Amniotic stem cell (primary cell): Measurements from ENCODE around the gene USH2A.
"Not testable (repeated sequence)": the region's sequence is repeated elsewhere in the genome, so short reads cannot be mapped to it uniquely, and the experiment has no call there.

Experiments used
- DNase-seq: peaks from one replicate; lab custom pipeline; 2025; lab: John Stamatoyannopoulos, UW

The USH2A gene

DNA sequence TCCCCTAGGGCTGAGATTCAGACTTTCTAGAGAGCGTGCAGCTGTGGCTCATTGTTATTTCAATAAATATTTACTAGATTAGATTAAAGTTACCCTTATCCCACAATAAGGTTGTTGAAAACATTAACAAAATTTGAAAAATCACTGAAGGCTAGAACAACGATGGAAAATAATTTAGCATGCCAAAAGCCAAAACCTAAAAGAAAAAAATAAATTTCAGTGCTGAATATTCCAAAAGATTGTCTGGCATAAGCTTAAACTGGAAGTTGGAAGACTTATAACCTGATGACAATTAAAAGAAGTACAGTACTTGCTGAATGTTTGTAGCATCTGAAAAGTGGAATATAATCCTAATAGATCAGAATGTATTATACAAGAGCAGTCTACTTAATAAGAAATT, 221.3 kb downstream of the USH2A start:
- no peak for DNase-seq

DNA sequence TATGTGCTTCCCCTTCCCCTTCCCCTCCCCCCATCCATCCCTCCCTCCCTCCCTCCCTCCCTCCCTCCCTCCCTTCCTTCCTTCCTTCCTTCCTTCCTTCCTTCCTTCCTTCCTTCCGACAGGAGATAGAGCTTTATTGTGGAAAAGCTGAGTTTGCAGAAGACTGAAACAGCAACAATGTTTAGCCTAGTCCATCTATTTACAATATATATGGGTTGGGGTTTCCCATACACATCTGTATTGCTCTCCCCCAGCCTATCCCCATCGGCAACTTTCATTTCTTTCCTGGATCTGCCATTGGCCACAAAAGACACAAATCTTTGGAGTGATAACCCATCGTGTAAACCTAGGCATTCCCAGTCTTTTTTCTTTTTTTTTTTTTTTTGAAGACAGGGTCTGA, 222.3 kb downstream of the USH2A start:
- no peak for DNase-seq

DNA sequence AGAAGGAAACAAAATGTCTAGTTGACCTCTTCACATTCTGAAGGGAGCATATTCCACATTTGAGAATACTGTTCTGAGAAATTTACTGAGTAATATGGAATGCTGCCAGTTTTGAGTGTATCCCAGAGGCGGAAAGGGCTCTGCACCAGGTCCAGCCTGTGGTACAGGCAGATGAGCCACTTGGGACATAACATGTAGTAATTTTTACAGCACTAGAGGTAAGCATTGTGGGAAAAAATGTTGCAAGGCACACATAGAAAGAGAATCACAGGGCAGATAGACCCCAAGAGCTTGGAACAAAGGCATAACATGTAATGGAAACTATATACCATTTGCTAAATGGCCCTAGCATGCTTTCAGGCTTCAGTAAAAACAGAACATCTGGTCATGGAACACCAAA, 228.5 kb downstream of the USH2A start:
- DNase-seq, result no peak

DNA sequence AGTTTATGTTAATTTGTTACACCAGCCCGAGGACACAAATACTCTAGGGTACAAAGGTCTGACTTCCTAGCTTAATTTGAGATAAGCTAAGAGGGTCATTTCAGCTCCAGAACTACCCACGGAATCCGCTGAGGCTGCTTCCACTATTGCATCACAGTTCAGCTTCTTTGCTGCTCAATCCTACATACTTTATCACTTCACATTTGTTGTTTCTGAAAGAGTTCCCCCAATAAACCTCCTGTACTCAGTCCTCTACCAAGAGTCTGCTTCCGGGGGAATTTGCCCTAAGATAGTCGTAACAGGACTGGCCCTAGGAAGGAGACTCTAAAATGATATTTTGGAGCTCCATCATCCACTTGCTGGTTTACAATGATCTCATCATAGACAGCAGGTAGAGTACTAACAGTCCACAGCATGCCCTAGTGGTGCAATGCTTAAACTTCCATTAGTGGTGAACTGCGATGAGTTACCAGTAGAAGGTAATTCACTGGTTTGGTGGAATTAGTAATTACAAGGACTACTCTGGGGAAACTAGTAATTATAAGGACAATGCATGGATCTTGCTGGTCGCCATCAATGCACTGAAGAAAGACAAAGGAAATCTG, 229.3 kb downstream of the USH2A start:
- DNase-seq, result no peak

DNA sequence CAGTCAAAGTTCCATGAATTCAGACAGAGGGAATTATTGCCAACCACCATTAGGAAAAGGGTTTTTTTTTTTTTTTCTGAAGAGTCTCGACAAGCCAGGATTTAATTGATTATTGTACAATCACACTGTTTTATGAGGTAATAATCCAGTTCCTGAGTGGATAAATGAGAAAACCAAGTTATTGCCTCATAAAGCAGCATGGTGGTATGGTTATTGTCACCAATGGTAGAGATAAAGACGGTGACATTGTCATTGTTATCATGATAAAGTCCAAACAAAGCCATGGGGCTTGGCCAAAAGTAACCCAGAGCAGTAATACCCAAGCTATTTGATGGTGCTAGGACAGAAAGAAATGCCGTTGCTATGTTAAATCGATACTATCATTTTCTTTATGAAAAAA, 232.8 kb downstream of the USH2A start:
- DNase-seq, result no peak

DNA sequence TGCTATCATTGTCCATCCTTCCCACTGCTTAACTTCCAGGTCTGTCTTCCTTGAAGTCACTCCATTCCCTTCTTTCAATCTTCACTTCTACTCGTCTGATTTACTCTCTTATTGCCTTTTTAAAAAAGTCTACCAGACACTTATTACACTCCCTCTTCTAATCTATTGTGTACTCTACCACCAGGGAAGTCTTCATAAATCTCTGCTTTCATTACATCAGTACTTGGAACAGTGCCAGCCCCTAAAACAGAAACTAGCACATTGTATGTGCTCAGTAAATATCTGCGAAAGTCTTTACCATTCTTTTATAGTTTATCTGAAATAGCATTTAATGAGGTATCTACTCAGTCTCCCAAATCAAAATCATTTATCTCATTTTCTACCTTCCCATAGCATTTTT, 236.4 kb downstream of the USH2A start:
- DNase-seq, result no peak

DNA sequence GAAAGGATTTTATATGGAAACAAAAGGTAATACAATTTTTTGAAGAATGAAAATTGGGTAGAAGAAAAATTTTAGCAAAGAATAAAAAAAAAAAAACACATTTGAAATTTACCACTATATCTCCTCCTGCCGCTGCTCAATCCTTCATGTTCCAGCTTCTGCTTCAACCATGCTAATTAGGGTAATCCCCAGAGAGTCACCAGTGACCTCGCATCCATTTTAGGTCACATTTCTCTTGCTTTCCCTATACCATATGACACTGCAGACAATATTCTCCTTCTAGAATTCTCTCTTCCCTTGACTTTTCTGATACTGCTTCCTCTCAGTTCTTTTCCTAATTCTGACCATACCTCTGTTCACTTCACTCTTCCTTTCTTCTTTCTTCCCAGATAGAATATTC, 237.1 kb downstream of the USH2A start:
- DNase-seq, result no peak

DNA sequence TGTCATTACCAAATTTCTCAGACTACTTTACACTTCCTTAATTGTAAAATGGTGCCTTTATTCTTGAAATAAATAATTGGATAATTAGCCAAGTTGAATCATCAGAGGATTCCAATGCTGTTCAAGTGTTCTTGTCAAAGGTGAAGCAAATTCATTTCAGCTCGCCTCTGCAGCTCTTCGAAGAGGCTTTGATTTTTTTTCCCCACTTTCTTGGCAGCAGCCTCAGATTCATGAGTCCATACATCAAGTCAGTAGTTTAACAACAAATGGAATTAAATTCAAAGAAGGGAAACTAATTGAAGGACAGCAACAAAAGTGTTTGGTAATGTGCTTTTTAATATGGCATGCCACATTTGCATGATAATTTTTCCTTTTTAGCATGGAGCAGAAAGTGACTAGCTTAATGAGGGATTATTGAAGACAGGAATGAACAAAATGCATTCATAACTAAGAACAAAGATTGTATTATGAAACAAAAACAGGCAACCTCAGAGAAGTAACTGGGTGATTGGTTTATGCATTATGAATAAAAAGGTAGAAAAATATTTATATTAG, 239.0 kb downstream of the USH2A start:
- no peak for DNase-seq

DNA sequence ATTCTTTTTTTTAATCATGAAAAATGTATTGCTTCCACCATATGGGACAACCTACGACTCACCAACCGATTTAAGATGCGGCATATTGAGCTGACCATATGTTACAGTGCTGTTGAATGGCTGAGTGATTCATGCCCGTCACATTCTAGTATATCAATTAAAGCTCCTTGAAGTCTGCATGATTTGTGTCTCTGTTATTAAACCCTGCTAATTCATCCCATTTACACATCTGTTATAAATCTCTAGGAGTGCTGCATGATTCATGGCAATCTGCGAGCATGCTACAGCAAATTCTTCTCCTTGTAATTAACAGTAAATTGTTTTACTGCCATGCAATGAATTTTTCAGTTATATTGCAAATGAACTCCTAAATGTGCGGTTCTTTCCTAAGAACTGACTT, 239.8 kb downstream of the USH2A start:
- DNase-seq, result peak; percentile 33

DNA sequence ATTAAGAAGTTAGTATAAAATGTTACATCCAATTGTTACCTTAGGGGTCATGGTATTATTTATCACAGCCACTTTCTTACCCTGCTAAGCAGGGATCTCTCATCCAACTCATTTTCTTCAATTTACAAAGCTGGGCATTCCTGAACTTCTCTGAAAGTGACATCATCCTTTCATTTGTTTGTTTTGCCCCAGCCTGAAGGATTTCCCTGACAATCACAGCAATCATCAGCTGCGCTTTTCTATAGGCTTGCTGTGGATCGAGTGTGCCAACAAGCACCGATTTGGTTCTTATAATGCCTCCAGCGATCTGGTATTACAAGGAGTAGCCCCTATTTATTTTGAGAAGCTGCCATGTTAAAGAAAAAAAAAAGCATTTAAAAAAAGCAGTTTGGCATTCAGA, 240.2 kb downstream of the USH2A start:
- peak; percentile 37 for DNase-seq

DNA sequence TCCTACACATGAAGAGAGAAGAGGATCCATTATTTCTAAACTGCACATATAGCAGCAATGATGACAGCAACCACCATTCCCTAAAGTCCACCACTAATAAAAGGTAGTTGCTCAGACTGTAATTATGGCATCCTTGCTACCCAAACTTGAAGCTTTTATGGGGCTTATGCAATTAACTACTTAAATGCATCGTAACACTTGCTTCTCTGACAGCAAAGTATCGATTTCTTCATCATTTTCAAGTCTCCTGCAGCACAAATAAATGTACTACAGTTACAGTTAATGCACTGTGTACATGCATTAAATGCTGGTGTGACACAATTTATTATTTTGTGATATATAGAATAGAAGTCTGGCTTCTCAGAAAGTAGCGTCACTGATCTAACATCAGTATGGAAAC, 241.7 kb downstream of the USH2A start:
- no peak for DNase-seq

DNA sequence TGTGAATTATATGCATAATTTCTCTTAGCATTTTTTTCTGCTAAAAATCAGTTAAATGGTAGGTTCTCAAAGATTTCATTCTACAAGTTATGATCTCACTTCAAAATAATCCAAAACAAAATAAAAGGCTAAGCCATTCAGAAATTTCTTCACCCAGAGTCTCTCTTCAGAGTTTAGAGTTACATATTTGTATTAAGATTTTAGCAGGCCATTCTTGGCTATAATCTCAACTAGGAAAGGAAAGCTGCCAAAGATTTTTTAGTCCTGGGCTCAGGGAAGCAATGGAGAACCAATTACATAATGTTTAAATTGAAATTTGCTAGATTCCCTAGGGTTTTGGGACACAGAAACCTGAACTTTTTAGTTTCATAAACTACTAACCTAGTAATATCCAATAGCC, 245.0 kb downstream of the USH2A start:
- DNase-seq, result peak; percentile 19

DNA sequence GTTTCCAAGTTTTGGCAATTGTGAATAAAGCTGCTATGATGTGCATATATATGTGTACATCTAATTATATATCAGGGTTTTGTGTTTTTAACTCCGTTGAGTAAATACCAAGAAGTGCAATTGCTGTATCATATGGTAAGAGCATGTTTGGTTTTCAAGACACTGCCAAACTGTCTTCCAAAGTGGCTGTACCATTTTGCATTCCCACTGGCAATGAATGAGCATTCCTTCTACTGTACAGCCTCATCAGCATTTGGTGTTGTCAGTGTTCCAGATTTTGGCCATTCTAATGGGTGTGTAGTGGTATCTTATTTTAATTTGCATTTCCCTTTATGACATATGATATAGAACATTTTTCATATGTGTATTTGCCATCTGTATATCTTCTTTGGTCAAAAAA, 246.3 kb downstream of the USH2A start:
- DNase-seq, result no peak

DNA sequence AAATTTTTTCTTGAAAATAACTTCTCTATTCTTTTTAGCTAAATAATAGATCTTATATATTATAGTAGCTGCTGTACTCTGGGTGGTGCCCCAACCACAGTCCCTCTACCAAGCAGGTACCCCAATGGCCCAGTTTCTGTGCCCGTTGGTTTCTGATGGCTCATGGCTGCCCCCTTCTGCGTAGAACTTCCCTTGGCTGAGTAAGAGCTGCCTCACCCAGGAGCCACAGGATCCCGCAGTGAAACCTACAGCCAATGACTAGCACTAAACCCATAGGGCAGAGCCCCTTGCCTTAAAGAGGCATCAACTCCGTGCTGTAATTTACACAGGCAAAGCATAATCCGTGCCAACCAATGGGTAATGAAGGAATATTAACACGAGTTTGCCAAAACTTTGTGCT, 247.5 kb downstream of the USH2A start:
- no peak for DNase-seq

DNA sequence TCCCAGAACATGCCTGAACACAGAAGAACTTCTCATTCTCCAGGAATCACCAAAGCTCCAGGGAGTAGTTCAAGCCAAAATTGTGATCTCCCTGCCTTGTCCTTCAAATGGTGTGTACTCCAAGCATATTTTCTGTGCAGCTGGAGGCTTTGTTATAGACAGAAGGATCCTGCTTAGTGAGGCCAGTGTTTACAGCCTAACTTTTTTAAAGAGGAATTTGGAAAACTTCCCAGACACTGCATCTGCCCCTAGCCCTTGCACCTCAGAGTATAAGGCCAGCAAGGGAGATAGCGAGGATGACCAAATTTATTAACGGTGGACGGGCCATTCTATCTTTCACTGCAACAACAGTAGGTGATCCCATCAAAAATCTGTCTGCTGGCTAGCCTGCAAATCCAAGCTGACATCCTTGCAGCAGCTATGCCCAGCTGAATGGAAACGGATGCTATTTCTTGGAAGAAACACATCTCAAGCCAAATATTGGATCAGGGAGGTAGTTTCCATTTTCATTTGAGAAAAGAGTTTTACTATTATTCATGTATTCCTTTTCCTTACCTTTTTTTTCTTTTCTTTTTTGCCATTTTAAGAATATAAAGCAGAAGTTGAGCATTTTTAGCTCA, 249.8 kb downstream of the USH2A start:
- no peak for DNase-seq

DNA sequence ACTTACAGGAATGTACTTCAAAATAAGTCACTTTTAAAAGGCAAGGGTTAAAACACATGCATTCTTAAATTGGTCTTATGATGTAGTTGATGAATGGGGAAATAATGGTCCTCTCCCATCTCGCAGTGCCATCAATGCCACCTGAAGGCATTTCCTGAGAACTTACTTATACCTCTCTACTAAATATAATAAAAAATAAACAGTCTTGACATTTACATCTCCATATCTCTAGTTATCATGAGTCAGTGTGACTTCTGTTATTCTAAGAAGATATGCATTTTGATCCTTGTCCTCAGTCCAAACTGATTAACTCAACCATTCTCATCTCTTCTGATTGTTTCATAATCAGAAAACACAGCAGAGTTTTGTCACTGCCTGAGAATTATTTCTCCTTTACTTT, 253.9 kb downstream of the USH2A start:
- DNase-seq, result no peak

DNA sequence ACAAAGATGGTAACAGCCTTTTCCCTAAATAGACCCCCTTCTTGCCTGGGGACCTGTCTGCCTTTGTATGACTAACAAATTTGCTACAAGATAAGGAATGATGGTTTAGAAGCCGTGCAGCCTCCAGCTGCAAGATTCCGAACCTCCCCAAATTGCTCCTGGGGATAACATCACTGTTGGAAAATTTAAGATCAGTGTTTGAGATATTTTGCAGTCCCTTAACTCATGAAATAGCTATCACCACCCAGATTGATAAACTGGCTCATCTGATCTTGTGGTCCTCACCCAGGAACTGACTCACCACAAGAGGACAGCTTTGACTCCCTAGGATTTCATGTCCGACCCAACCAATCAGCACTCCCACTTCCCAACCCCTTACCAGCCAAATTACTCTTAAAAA, 254.7 kb downstream of the USH2A start:
- no peak for DNase-seq

DNA sequence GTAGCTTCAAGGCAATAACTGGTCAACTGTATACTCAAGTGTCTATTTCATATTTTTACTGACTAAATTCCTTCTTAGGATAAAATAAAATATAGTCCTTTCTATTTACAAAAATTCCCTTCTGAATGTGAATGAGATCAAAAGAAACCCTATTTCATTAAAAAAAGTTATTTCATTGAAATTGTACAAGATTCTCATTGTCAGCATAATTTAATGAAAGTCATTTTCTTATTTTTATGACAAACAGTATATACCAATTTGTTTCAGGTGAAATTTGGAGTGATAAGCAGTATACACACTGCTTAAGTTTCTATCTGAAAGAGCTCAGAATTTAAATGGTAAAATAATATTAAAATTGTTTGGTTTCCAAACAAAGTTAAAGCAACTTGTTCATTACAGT, 269.2 kb downstream of the USH2A start:
- no peak for DNase-seq

DNA sequence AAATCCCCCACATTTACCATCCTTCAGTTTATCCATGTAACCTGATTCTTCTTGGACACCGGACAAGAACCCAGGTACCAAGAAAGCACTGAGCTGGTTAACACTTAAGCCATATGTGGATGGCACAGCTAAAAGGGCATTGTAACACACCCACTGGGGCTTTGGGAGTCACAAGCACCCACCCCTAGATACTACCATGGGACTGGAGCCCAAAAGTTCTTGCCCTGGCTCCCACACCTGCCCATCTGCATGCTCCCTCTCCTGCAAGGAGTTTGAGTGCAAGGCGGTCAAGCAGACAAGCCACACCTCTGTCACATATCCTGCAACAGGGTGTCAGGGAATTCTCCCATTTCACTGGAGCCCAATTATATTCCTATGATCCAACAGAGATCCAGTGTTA, 270.1 kb downstream of the USH2A start:
- no peak for DNase-seq

DNA sequence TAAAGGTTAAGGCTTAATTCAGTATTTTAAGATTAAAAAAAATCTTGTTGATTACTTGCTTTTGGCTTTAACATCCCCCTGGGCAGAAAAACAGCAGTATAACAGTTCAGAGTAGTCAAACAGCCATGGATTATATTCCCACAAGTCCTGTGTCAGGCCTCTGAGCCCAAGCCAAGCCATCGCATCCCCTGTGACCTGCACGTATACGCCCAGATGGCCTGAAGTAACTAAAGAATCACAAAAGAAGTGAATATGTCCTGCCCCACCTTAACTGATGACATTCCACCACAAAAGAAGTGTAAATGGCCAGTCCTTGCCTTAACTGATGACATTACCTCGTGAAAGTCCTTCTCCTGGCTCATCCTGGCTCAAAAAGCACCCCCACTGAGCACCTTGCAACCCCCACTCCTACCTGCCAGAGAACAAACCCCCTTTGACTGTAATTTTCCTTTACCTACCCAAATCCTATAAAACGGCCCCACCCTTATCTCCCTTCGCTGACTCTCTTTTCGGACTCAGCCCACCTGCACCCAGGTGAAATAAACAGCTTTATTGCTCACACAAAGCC, 277.7 kb downstream of the USH2A start:
- not testable (repeated sequence) for DNase-seq

DNA sequence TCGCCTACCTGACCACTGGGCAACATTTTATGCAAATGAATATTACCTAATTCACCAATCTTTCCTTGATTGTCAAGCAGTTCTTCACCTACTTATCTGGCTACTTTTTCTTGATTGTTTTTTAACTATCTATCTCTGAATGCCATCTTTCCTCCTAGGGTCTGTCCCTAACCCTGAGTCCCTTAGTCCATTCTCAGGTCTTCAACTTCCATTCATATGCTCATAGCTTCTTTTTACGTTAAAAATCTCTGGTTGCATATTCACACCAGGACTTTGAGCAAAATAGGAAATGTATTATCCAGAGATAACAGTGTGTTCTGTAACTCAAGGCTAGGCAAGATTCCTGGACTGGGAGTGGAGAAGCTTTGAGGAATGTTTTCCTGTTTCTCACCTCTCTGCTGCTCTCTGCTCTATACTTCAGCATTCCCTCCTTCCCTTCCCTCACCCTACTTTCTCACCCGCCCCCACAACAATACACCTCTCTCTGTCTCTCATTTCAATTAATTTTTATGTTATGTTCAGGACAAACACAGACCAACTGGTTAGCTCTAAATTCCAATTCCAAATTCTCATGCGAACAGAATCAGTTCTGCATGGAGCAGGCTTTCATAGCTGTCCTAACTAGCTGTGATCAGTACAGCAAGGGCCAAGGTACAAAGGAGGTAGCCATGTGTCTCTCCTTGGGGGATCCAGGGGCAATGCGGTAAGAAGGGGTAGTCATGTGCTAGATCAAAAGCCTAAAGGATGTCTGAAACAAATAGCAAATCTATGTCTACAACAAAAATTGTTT, 278.4 kb downstream of the USH2A start:
- no peak for DNase-seq

DNA sequence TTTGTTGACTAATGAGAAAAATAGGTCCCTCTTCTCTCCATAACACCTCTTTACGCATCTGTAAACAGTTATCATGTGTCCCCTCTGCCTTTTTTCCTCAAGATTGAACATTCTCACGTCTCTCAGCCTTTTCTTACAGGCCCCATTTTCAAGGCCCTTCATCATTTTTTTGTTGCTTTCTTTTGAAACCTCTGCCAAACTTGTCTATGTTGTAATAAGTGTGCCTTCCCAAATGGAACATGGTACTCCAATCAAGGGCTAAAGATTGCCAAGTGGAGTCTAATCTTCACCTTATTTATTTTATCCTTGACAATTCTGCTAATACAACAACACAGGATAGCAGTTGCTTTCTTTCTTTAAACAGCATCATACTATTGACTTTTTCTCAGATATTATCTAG, 280.3 kb downstream of the USH2A start:
- no peak for DNase-seq
